ENCODE measurements around the gene USP21.

Gene USP21

GRCh38 chr1:161215076-161215475, 55.8 kb downstream of the USP21 start, which contains the start of gene FCER1G:
Gene FCER1G (plus strand): TSS chr1:161215295. CDS start chr1:161215322, 27 bp downstream.
- TF ChIP-seq POLR2AphosphoS5 (IDR thresholded peaks at IDR 0.05; ENCODE audit: low read depth, low read length) (no peak), FOXP2 (optimal IDR thresholded peaks at IDR 0.05; ENCODE audit: borderline replicate concordance, extremely low read depth, extremely low read length, insufficient read depth) (no peak), REST (IDR thresholded peaks at IDR 0.05; ENCODE audit: insufficient read depth in 1 of 2, low read depth in 2 of 2, low read length in 2 of 2) (no peak), SIN3A (IDR thresholded peaks at IDR 0.05; ENCODE audit: borderline replicate concordance, insufficient read depth, low read length) (no peak), TAF1 (IDR thresholded peaks at IDR 0.05; ENCODE audit: borderline replicate concordance, insufficient read depth, low read length) (no peak)

Data from PFSK-1 (cell line).